Measurements from ENCODE around the gene SPAG4. TPM values are rescaled to one million over a fixed set of nuclear protein-coding genes. Genes with fewer than 3 reads are reported as not detected.

Gene SPAG4
- total RNA-seq, 6 donors from 2014 or later, result 2.7 to 48.2 (median 4.8) TPM

DNA sequence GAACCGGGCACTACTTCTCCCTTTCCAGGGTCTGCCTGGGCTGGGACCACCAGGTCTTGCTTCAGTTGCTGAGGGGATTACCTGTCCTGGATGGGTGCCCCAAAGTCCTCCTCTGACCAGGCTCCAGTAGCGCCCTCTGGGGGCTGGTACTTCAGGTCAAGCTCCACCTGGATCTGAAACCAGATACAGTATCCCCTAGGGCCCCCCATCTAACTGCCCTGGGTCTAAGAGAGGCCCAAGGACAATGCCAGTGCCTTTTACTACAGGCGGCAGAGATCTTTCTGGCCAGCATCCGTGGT, 11.2 kb upstream of the SPAG4 start:
- no peaks in the 10 kb centered on the region for H3K9me3 ChIP-seq
- ATAC-seq (ENCODE audit: low FRiP score in 2 of 2), result no peak
- peaks cover 13 to 21% (median 20%) of the 10 kb centered on the region in 4 donors for H3K4me1 ChIP-seq
- peaks cover 0 to 10% (median 3%) of the 10 kb centered on the region in 4 donors for H3K27me3 ChIP-seq
- no peaks in the 10 kb centered on the region for H3K36me3 ChIP-seq
- TF ChIP-seq POLR2A (IDR thresholded peaks at IDR 0.05) (no peak), EP300 (IDR thresholded peaks at IDR 0.05) (no peak), CTCF (IDR thresholded peaks at IDR 0.05) (no peak), POLR2AphosphoS5 (IDR thresholded peaks at IDR 0.05) (no peak)
- WGBS, 2 donors, result 59 to 60% methylated on average over 3 to 4 of the region's 4 CpGs
- H3K27ac ChIP-seq, result no peak overlapping the region
- no peak for DNase-seq
- no peak overlapping the region for H3K4me3 ChIP-seq

GRCh38 chr20:35606127-35606526, 9.5 kb upstream of the SPAG4 start:
- no peak overlapping the region for H3K4me3 ChIP-seq
- peaks cover 0 to 7% (median 2%) of the 10 kb centered on the region in 4 donors for H3K27me3 ChIP-seq
- ATAC-seq (ENCODE audit: low FRiP score in 2 of 2), result no peak
- WGBS, 2 donors, result 97 to 100% methylated on average over 3 to 4 of the region's 4 CpGs
- no peaks in the 10 kb centered on the region for H3K9me3 ChIP-seq
- H3K27ac ChIP-seq, result no peak overlapping the region
- H3K36me3 ChIP-seq, result no peaks in the 10 kb centered on the region
- H3K4me1 ChIP-seq, result peaks cover 6 to 13% (median 11%) of the 10 kb centered on the region in 4 donors
- DNase-seq, result no peak
- TF ChIP-seq POLR2A (IDR thresholded peaks at IDR 0.05) (no peak), CTCF (IDR thresholded peaks at IDR 0.05) (no peak), EP300 (IDR thresholded peaks at IDR 0.05) (no peak), POLR2AphosphoS5 (IDR thresholded peaks at IDR 0.05) (no peak)

GRCh38 chr20:35607003-35607735, 8.5 kb upstream of the SPAG4 start:
- H3K36me3 ChIP-seq, result no peaks in the 10 kb centered on the region

GRCh38 chr20:35610833-35611427, 4.7 kb upstream of the SPAG4 start:
- no peak for ATAC-seq (ENCODE audit: low FRiP score in 2 of 2)
- Histone ChIP-seq H3K27ac (no peak overlapping the region), H3K4me1 (peaks cover 6 to 9% (median 6%) of the 10 kb centered on the region in 4 donors), H3K4me3 (no peak overlapping the region), H3K27me3 (no peaks in the 10 kb centered on the region), H3K36me3 (no peaks in the 10 kb centered on the region), H3K9me3 (no peaks in the 10 kb centered on the region)
- WGBS, 2 donors, result 86 to 91% methylated on average over 7 to 9 of the region's 9 CpGs
- DNase-seq, result no peak
- TF ChIP-seq CTCF (IDR thresholded peaks at IDR 0.05) (no peak), POLR2AphosphoS5 (IDR thresholded peaks at IDR 0.05) (no peak), POLR2A (IDR thresholded peaks at IDR 0.05) (no peak), EP300 (IDR thresholded peaks at IDR 0.05) (no peak)

More at GRCh38 chr20:35607003-35607735, 8.5 kb upstream of the SPAG4 start:
- H3K9me3 ChIP-seq, result no peaks in the 10 kb centered on the region
- ATAC-seq (ENCODE audit: low FRiP score in 2 of 2) (peak in 1 of 2 donors; percentile 20), DNase-seq (no peak)
- peak overlapping the region in 1 of 4 donors; percentile 15 for H3K27ac ChIP-seq
- peaks cover 0 to 2% (median 0%) of the 10 kb centered on the region in 4 donors for H3K27me3 ChIP-seq
- WGBS, 2 donors, result 76 to 78% methylated on average over 14 of the region's 14 CpGs
- H3K4me1 ChIP-seq, result peaks cover 0 to 2% (median 1%) of the 10 kb centered on the region in 4 donors
- TF ChIP-seq CTCF (IDR thresholded peaks at IDR 0.05) (no peak), POLR2AphosphoS5 (IDR thresholded peaks at IDR 0.05) (no peak)
- no peak overlapping the region for H3K4me3 ChIP-seq
